Measurements from ENCODE around the gene ASIC1. TPM values are rescaled to one million over a fixed set of nuclear protein-coding genes. Genes with fewer than 3 reads are reported as not detected.
"Not testable (repeated sequence)": the region's sequence is repeated elsewhere in the genome, so short reads cannot be mapped to it uniquely, and the experiment has no call there.

ASIC1 gene
- total RNA-seq, 1 donor from 2014 or later, result not detected

DNA sequence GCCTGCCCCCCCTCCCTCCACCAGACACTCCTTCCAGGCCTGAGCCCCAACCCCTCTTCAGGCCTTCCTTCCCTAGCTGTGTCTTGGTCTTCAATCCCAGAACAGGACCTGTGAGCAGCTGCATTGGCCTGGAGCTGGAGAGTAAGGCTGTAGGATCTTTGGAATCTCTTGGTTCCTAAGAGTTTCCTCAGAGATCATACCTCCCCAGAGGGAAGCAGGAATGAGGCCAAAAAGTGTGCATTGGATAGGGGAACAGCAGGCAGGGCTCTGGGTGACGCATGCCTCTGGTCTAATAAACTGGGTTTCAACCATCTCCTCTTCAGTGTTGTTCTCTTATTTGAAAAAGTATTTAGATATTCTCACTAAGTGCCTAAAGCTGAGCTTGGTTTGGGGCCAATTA is 25.9 kb downstream of the ASIC1 start:
- Histone ChIP-seq H3K27me3 (no peaks in the 10 kb centered on the region), H3K4me3 (no peak overlapping the region), H3K4me1 (peaks cover 3 to 9% of the 10 kb centered on the region in 2 donors), H3K27ac (peak overlapping the region in 1 of 2 donors; percentile 98), H3K9me3 (no peaks in the 10 kb centered on the region), H3K36me3 (peaks cover 3 to 18% of the 10 kb centered on the region in 2 donors)
- intact Hi-C loops (cut with DNase I), result no loop called here
- TF ChIP-seq CTCF (IDR thresholded peaks at IDR 0.05), result no peak
- DNase-seq (ENCODE audit: low spot score in 2 of 2), result no peak

DNA sequence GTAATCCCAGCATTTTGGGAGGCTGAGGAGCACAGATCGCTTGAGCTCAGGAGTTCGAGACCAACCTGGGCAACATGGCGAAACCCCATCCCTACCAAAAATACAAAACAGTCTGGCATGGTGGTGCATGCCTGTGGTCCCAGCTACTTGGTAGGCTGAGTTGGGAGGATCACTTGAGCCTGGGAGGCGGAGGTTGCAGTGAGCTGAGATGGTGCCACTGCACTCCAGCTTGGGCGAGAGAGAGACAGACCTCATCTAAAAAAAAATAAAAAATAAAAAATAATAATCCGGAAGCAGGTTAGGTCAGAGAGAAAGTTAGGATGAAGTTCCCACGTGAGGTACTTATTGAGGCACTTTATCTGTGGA is 27.0 kb downstream of the ASIC1 start:
- DNase-seq (ENCODE audit: low spot score in 2 of 2); H3K9me3 ChIP-seq; H3K27me3 ChIP-seq; H3K4me1 ChIP-seq: not testable (repeated sequence)
- Histone ChIP-seq H3K4me3 (peak overlapping the region; percentile 83 to 85), H3K27ac (peak overlapping the region; percentile 97 to 98), H3K36me3 (peaks cover 7 to 29% of the 10 kb centered on the region in 2 donors)
- intact Hi-C loops (cut with DNase I), result loop anchor here (2.0 kb wide), 1 partner anchor 316 kb away; the partner anchor contains the start of gene LARP4

- intact Hi-C loops (cut with DNase I), result loop anchor here (1.0 to 2.0 kb wide), 3 partner anchors 27 to 316 kb away; partner anchors contain the start of genes CERS5, COX14 and LARP4
These were observed 27.6 kb downstream of the ASIC1 start, which contains the start of gene SMARCD1 for GRCh38 chr12:50084775-50085614. Gene SMARCD1 (plus strand): TSS chr12:50085342. CDS start chr12:50085370, 28 bp downstream.

DNA sequence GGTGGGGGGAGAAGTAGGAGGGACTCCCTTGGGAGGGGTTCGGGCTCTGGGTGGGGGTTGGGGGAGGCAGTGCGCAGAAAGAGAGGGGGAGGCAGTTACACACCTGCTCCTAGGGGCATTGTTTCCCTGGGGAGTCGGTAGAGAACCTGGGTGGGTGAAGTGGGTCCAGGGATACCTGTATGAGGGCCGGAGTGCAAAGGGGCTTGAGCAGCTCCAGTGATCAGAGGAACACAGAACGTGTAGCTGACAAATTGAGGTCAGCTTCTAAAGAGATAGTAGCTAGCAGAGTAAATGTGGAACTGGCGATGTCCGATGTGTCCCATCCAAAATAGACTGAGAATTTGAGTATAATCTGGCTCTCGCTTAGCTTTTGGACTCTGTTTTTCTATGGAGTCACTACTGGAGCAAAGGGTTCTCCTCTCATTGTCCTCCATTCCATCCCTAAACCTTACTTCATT is 28.2 kb downstream of the ASIC1 start:
- Histone ChIP-seq H3K27me3 (no peaks in the 10 kb centered on the region), H3K4me3 (peak overlapping the region; percentile 83 to 85), H3K27ac (peak overlapping the region; percentile 97 to 98), H3K9me3 (no peaks in the 10 kb centered on the region), H3K36me3 (peaks cover 19 to 41% of the 10 kb centered on the region in 2 donors), H3K4me1 (peaks cover 3 to 9% of the 10 kb centered on the region in 2 donors)
- no peak for DNase-seq (ENCODE audit: low spot score in 2 of 2)
- intact Hi-C loops (cut with DNase I), result loop anchor here (1.0 to 2.0 kb wide), 3 partner anchors 27 to 315 kb away; partner anchors contain the start of genes CERS5, COX14 and LARP4
- TF ChIP-seq CTCF (IDR thresholded peaks at IDR 0.05), result no peak

More at GRCh38 chr12:50084775-50085614, 27.6 kb downstream of the ASIC1 start, which contains the start of gene SMARCD1:
- peak in 2 of 3 experiments; percentile 49 to 62 for TF ChIP-seq CTCF (IDR thresholded peaks at IDR 0.05)
- Histone ChIP-seq H3K27ac (peak within 1 kb of the TSS; percentile 97 to 98), H3K36me3 (peaks cover 13 to 35% of the 10 kb centered on the region in 2 donors), H3K4me1 (peaks cover 3 to 9% of the 10 kb centered on the region in 2 donors), H3K9me3 (no peaks in the 10 kb centered on the region), H3K4me3 (peak within 1 kb of the TSS; percentile 83 to 85), H3K27me3 (no peaks in the 10 kb centered on the region)
- peak; percentile 66 to 94 for DNase-seq (ENCODE audit: low spot score in 2 of 2)

DNA sequence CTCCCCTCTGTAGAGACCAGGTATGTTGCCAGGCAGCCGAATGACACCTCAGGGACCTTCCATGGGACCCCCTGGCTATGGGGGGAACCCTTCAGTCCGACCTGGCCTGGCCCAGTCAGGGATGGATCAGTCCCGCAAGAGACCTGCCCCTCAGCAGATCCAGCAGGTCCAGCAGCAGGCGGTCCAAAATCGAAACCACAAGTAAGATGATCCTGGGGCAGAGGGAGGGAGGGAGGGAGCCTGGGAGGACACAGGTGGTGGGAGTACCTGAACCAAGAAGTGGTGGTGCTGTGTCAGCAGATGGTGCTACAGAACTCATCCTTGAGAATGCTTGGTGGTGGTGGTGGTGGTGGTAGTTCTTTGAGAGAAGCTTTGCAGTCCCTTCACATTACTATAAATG is 28.8 kb downstream of the ASIC1 start:
- Histone ChIP-seq H3K27ac (peak overlapping the region; percentile 97 to 98), H3K4me1 (peaks cover 3 to 7% of the 10 kb centered on the region in 2 donors), H3K27me3 (no peaks in the 10 kb centered on the region), H3K36me3 (peaks cover 23 to 45% of the 10 kb centered on the region in 2 donors), H3K9me3 (no peaks in the 10 kb centered on the region), H3K4me3 (peak overlapping the region; percentile 83 to 85)
- no peak for DNase-seq (ENCODE audit: low spot score in 2 of 2)
- no peak for TF ChIP-seq CTCF (IDR thresholded peaks at IDR 0.05)
- intact Hi-C loops (cut with DNase I), result no loop called here

- intact Hi-C loops (cut with DNase I), result no loop called here
- peak overlapping the region; percentile 42 to 44 for H3K27ac ChIP-seq
These were observed 29.8 kb downstream of the ASIC1 start for GRCh38 chr12:50087151-50087550.

More at GRCh38 chr12:50087151-50087550, 29.8 kb downstream of the ASIC1 start:
- Histone ChIP-seq H3K9me3 (no peaks in the 10 kb centered on the region), H3K4me1 (peaks cover 3 to 7% of the 10 kb centered on the region in 2 donors), H3K27me3 (no peaks in the 10 kb centered on the region), H3K36me3 (peaks cover 32 to 55% of the 10 kb centered on the region in 2 donors), H3K4me3 (no peak overlapping the region)
- TF ChIP-seq CTCF (IDR thresholded peaks at IDR 0.05), result no peak
- no peak for DNase-seq (ENCODE audit: low spot score in 2 of 2)

All from ascending aorta (tissue), 2 donors.